Measurements from ENCODE around the gene S100A8.

- no peak for TF ChIP-seq YY1 (IDR thresholded peaks at IDR 0.05; ENCODE audit: extremely low read depth, insufficient replicate concordance, low read depth, low read length)
- TF ChIP-seq FOSL1 (IDR thresholded peaks at IDR 0.05; ENCODE audit: low read depth) = no peak
- no peak for TF ChIP-seq RAD21 (IDR thresholded peaks at IDR 0.05; ENCODE audit: low read depth)
- no peak for TF ChIP-seq POLR2AphosphoS5 (IDR thresholded peaks at IDR 0.05; ENCODE audit: low read depth, low read length)
These were observed 11.4 kb upstream of the S100A8 start for GRCh38 chr1:153402226-153402625.

Measured in HCT116 (cell line).